C4-2B (cell line): Measurements from ENCODE around the gene KCNN4.

Source experiments
- ZFX ChIP-seq: fragments of 450-650 bp; IDR thresholded peaks from 2 replicates; pipeline ENCODE4 v1.6.1; 2017
- TF ChIP-seq, protein P1 (sequence below): fragments of 450-650 bp; conservative IDR thresholded peaks from 2 replicates; pipeline ENCODE4 v1.5.1; 2017; ENCODE audit warnings: mild to moderate bottlenecking

- TF ChIP-seq, protein P1, sequence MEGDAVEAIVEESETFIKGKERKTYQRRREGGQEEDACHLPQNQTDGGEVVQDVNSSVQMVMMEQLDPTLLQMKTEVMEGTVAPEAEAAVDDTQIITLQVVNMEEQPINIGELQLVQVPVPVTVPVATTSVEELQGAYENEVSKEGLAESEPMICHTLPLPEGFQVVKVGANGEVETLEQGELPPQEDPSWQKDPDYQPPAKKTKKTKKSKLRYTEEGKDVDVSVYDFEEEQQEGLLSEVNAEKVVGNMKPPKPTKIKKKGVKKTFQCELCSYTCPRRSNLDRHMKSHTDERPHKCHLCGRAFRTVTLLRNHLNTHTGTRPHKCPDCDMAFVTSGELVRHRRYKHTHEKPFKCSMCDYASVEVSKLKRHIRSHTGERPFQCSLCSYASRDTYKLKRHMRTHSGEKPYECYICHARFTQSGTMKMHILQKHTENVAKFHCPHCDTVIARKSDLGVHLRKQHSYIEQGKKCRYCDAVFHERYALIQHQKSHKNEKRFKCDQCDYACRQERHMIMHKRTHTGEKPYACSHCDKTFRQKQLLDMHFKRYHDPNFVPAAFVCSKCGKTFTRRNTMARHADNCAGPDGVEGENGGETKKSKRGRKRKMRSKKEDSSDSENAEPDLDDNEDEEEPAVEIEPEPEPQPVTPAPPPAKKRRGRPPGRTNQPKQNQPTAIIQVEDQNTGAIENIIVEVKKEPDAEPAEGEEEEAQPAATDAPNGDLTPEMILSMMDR: peak; percentile 35
- TF ChIP-seq ZFX: no peak
These were observed 14.1 kb downstream of the KCNN4 start for GRCh38 chr19:43766755-43767043.
